Endodermal cell (in vitro differentiated cells): ENCODE measurements around the gene PTPRU. TPM values are rescaled to one million over a fixed set of nuclear protein-coding genes. Genes with fewer than 3 reads are reported as not detected.

ENCODE experiments used
- DNase-seq: peaks from one replicate; pipeline ENCODE4 v3.0.0-alpha.2; 2017
- H3K27ac ChIP-seq: 2 replicates; pipeline ENCODE4 v1.5.1; 2013; ENCODE audit warnings: mild to moderate bottlenecking, low read depth, low read length, moderate library complexity
- H3K27me3 ChIP-seq: 2 replicates; pipeline ENCODE4 v1.6.1; 2013; ENCODE audit warnings: mild to moderate bottlenecking, low read length, moderate library complexity; ENCODE audit not compliant: insufficient read depth, control insufficient read depth, poor library complexity, severe bottlenecking
- H3K36me3 ChIP-seq: 2 replicates; pipeline ENCODE4 v1.7.0; 2013; ENCODE audit warnings: mild to moderate bottlenecking, low read length, moderate library complexity; ENCODE audit not compliant: control insufficient read depth, insufficient read depth
- H3K4me1 ChIP-seq: one replicate; pipeline ENCODE4 v1.7.0; 2013; ENCODE audit warnings: low read length; ENCODE audit not compliant: control insufficient read depth, insufficient read depth
- H3K4me3 ChIP-seq: 2 replicates; pipeline ENCODE4 v1.5.1; 2013; ENCODE audit warnings: mild to moderate bottlenecking, low read length, moderate library complexity
- H3K9ac ChIP-seq: 2 replicates; pipeline ENCODE4 v1.6.1; 2013; ENCODE audit warnings: mild to moderate bottlenecking, low read length, moderate library complexity; ENCODE audit not compliant: poor library complexity, severe bottlenecking; ENCODE audit errors: extremely low read depth
- H3K9me3 ChIP-seq: 2 replicates; pipeline ENCODE4 v1.6.1; 2013; ENCODE audit warnings: mild to moderate bottlenecking, low read length, moderate library complexity; ENCODE audit not compliant: control insufficient read depth
- H3K27ac Mint-ChIP-seq: 2 replicates; pipeline ENCODE4 v1.8.0; 2020; ENCODE audit warnings: mixed read lengths
- H3K27me3 Mint-ChIP-seq: 2 replicates; pipeline ENCODE4 v1.8.0; 2021; ENCODE audit warnings: mild to moderate bottlenecking, mixed read lengths; ENCODE audit not compliant: insufficient read depth
- H3K36me3 Mint-ChIP-seq: 2 replicates; pipeline ENCODE4 v1.8.0; 2020; ENCODE audit warnings: low read depth, mixed read lengths
- H3K4me1 Mint-ChIP-seq: 2 replicates; pipeline ENCODE4 v1.8.0; 2020; ENCODE audit warnings: mixed read lengths
- H3K4me3 Mint-ChIP-seq: 2 replicates; pipeline ENCODE4 v1.8.0; 2020; ENCODE audit warnings: mild to moderate bottlenecking, moderate library complexity, mixed read lengths
- H3K9me3 Mint-ChIP-seq: 2 replicates; pipeline ENCODE4 v1.8.0; 2020; ENCODE audit warnings: mild to moderate bottlenecking, mixed read lengths
- WGBS, 2 experiments: methylation state at CpG; one replicate each; pipeline versions ENCODE4 v1.1.5 to v1.1.7; 2013; ENCODE audit warnings: missing lambda C conversion rate in 2 of 2, mixed read lengths in 1 of 2; ENCODE audit not compliant: insufficient coverage in 1 of 2, insufficient read length in 1 of 2; 5-methylcytosine and 5-hydroxymethylcytosine counted together
- total RNA-seq, 2 donors: library from RNA; stranded (reverse); fragmentation: NEBNext Ultra II Directional in 1 of 2; extraction: Animal tissue kit (Norgen Biotek cat#: 25700) in 1 of 2; gene quantifications; 2 replicates in 1 of 2; 3 replicates in 1 of 2; pipeline ENCODE4 v1.2.1, GENCODE V29; 2021
- TF ChIP-seq, protein P1 (sequence below): fragments of 200-600 bp; sonication (generic); conservative IDR thresholded peaks from 2 replicates; pipeline ENCODE4 v1.5.0; 2021; ENCODE audit warnings: antibody characterized with exemption, mild to moderate bottlenecking

PTPRU gene
- total RNA-seq, 2 donors from 2014 or later = 49.8 to 73.1 TPM

GRCh38 chr1:29342983-29343382 is 106.7 kb downstream of the PTPRU start:
- H3K4me3 ChIP-seq = no peak overlapping the region

GRCh38 chr1:29343476-29343875 is 107.2 kb downstream of the PTPRU start:
- Mint-ChIP-seq H3K4me3 (no peak overlapping the region), H3K9me3 (peaks cover 2% of the 10 kb centered on the region), H3K4me1 (no peaks in the 10 kb centered on the region), H3K27me3 (peaks cover 5% of the 10 kb centered on the region), H3K27ac (no peak overlapping the region), H3K36me3 (no peaks in the 10 kb centered on the region)
- Histone ChIP-seq H3K36me3 (no peaks in the 10 kb centered on the region), H3K9me3 (no peaks in the 10 kb centered on the region), H3K27me3 (no peaks in the 10 kb centered on the region), H3K9ac (no peak overlapping the region), H3K4me1 (no peaks in the 10 kb centered on the region), H3K4me3 (no peak overlapping the region), H3K27ac (no peak overlapping the region)
- no peak for DNase-seq
- WGBS, 2 experiments = 89 to 94% methylated on average over 4 of the region's 4 CpGs
- TF ChIP-seq, protein P1, sequence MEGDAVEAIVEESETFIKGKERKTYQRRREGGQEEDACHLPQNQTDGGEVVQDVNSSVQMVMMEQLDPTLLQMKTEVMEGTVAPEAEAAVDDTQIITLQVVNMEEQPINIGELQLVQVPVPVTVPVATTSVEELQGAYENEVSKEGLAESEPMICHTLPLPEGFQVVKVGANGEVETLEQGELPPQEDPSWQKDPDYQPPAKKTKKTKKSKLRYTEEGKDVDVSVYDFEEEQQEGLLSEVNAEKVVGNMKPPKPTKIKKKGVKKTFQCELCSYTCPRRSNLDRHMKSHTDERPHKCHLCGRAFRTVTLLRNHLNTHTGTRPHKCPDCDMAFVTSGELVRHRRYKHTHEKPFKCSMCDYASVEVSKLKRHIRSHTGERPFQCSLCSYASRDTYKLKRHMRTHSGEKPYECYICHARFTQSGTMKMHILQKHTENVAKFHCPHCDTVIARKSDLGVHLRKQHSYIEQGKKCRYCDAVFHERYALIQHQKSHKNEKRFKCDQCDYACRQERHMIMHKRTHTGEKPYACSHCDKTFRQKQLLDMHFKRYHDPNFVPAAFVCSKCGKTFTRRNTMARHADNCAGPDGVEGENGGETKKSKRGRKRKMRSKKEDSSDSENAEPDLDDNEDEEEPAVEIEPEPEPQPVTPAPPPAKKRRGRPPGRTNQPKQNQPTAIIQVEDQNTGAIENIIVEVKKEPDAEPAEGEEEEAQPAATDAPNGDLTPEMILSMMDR = no peak

More at GRCh38 chr1:29342983-29343382, 106.7 kb downstream of the PTPRU start:
- Histone ChIP-seq H3K4me1 (no peaks in the 10 kb centered on the region), H3K36me3 (no peaks in the 10 kb centered on the region), H3K9me3 (no peaks in the 10 kb centered on the region), H3K27ac (no peak overlapping the region), H3K27me3 (no peaks in the 10 kb centered on the region), H3K9ac (no peak overlapping the region)
- WGBS, 2 experiments = 75 to 86% methylated on average over 2 of the region's 2 CpGs
- Mint-ChIP-seq H3K27ac (no peak overlapping the region), H3K4me3 (no peak overlapping the region), H3K9me3 (peaks cover 2% of the 10 kb centered on the region), H3K36me3 (no peaks in the 10 kb centered on the region), H3K27me3 (peaks cover 5% of the 10 kb centered on the region), H3K4me1 (no peaks in the 10 kb centered on the region)
- no peak for DNase-seq
- TF ChIP-seq, protein P1 = no peak

GRCh38 chr1:29343908-29344307 is 107.6 kb downstream of the PTPRU start:
- Mint-ChIP-seq H3K27ac (no peak overlapping the region), H3K9me3 (peaks cover 2% of the 10 kb centered on the region), H3K4me3 (no peak overlapping the region), H3K4me1 (no peaks in the 10 kb centered on the region), H3K36me3 (no peaks in the 10 kb centered on the region), H3K27me3 (peaks cover 5% of the 10 kb centered on the region)
- no peaks in the 10 kb centered on the region for H3K4me1 ChIP-seq
- TF ChIP-seq, protein P1 = no peak
- no peaks in the 10 kb centered on the region for H3K27me3 ChIP-seq
- H3K27ac ChIP-seq = no peak overlapping the region
- H3K9me3 ChIP-seq = no peaks in the 10 kb centered on the region
- no peak overlapping the region for H3K9ac ChIP-seq
- WGBS, 2 experiments = 60 to 90% methylated on average over 1 to 10 of the region's 10 CpGs
- no peak overlapping the region for H3K4me3 ChIP-seq
- no peak for DNase-seq
- H3K36me3 ChIP-seq = no peaks in the 10 kb centered on the region
